NT2/D1 (cell line): ENCODE results near the gene RTF1.
A peak's percentile ranks its signal among the peaks of the same experiment; 100 is the strongest.
"Not testable (repeated sequence)": the region's sequence is repeated elsewhere in the genome, so short reads cannot be mapped to it uniquely, and the experiment has no call there.

Experiments used
- DNase-seq: peaks from one replicate; pipeline ENCODE4 v3.0.0-alpha.2; 2011; ENCODE audit warnings: low read depth, low spot score
- H3K27me3 ChIP-seq: 2 replicates; pipeline ENCODE4 v1.6.0; 2011; ENCODE audit warnings: mild to moderate bottlenecking; ENCODE audit not compliant: insufficient read length, insufficient read depth
- H3K36me3 ChIP-seq: 2 replicates; pipeline ENCODE4 v1.6.1; 2011; ENCODE audit warnings: mild to moderate bottlenecking, low read length, mixed read lengths; ENCODE audit not compliant: insufficient read depth, insufficient read length
- H3K4me1 ChIP-seq: 2 replicates; pipeline ENCODE4 v1.5.1; 2011; ENCODE audit not compliant: insufficient read depth, insufficient read length
- H3K4me3 ChIP-seq: 2 replicates; pipeline ENCODE4 v1.5.1; 2011; ENCODE audit warnings: low read depth; ENCODE audit not compliant: insufficient read length
- H3K9ac ChIP-seq: 2 replicates; pipeline ENCODE4 v1.6.0; 2011; ENCODE audit warnings: low read depth; ENCODE audit not compliant: insufficient read length
- H3K9me3 ChIP-seq: 2 replicates; pipeline ENCODE4 v1.5.1; 2011; ENCODE audit warnings: mild to moderate bottlenecking, low read length; ENCODE audit not compliant: insufficient read depth
- SUZ12 ChIP-seq: IDR thresholded peaks from 2 replicates; pipeline ENCODE4 v1.6.1; 2011; ENCODE audit not compliant: insufficient read length, insufficient read depth; ENCODE audit errors: extremely low read depth
- YY1 ChIP-seq: IDR thresholded peaks from 2 replicates; pipeline ENCODE4 v1.6.1; 2011; ENCODE audit not compliant: insufficient read length, insufficient read depth
- ZNF274 ChIP-seq: IDR thresholded peaks from 2 replicates; pipeline ENCODE4 v1.6.1; 2011; ENCODE audit warnings: mild to moderate bottlenecking, low read depth, low read length

Gene RTF1

GRCh38 chr15:41437448-41437847, 20.6 kb downstream of the RTF1 start:
- H3K4me3 ChIP-seq = no peak overlapping the region
- no peaks in the 10 kb centered on the region for H3K4me1 ChIP-seq
- no peak for DNase-seq
- peaks cover 26% of the 10 kb centered on the region for H3K36me3 ChIP-seq
- TF ChIP-seq ZNF274 = no peak
- no peak for TF ChIP-seq SUZ12
- TF ChIP-seq YY1 = no peak
- no peak overlapping the region for H3K9ac ChIP-seq
- no peaks in the 10 kb centered on the region for H3K9me3 ChIP-seq
- H3K27me3 ChIP-seq = no peaks in the 10 kb centered on the region

DNA sequence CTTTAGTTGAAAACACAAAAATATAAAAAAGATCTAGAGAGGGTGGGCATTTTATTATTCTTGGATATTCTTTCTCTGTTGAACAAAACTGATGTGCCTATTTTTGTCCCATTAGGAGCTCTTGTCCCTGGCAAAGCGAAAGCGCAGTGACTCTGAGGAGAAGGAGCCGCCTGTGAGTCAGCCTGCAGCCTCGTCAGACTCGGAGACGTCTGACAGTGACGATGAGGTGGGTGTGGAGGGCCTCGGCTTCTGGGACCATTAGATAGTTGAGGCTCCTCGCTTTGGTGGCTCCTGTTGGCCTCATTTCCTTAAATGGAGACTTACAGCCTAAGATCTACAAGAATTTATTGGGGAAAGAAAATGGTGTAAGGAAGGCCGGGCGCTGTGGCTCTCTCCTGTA, 21.3 kb downstream of the RTF1 start:
- no peak for DNase-seq
- no peak for TF ChIP-seq SUZ12
- TF ChIP-seq YY1 = no peak
- TF ChIP-seq ZNF274 = no peak
- no peaks in the 10 kb centered on the region for H3K9me3 ChIP-seq
- H3K4me3 ChIP-seq = no peak overlapping the region
- H3K4me1 ChIP-seq = no peaks in the 10 kb centered on the region
- H3K36me3 ChIP-seq = peaks cover 29% of the 10 kb centered on the region
- H3K27me3 ChIP-seq = no peaks in the 10 kb centered on the region
- no peak overlapping the region for H3K9ac ChIP-seq

DNA sequence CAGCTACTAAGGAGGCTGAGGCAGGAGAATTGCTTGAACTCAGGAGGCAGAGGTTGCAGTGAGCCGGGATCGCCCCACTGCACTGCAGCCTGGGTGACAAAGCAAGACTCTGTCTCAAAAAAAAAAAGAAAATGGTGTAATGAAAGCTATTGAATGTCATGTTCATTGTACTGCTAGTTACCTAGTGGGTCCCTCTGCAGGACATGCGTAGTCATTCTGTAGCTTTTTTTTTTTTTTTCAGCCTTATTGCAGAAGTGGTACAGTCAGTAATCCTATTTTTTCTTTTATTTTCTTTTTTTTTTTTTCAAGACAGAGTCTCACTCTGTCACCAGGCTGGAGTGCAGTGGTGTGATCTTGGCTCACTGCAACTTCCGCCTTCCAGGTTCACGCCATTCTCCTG, 21.9 kb downstream of the RTF1 start:
- H3K9ac ChIP-seq, H3K4me3 ChIP-seq, H3K9me3 ChIP-seq, H3K27me3 ChIP-seq, H3K4me1 ChIP-seq, DNase-seq: not testable (repeated sequence)
- H3K36me3 ChIP-seq = peaks cover 28% of the 10 kb centered on the region

DNA sequence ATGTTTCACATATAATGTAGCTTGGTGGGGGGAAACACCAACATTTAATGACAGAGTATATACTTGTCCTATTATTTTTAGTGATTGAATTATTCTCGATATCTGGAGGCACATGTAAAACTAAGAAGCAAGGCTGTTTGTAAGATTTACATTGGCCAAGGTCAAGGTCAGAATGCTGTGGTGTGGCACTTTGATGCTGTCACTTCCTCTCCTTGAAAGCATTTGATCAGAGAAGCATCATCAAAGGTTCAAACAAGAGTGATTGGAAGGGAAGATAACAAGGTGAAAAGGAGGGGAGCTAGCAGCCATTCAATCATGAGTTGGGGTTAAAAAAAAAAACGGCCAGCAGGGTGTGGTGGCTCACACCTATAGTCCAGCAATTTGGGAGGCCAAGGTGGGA, 26.4 kb downstream of the RTF1 start:
- no peaks in the 10 kb centered on the region for H3K4me1 ChIP-seq
- no peaks in the 10 kb centered on the region for H3K9me3 ChIP-seq
- H3K4me3 ChIP-seq = no peak overlapping the region
- H3K9ac ChIP-seq = no peak overlapping the region
- no peak for DNase-seq
- H3K36me3 ChIP-seq = peaks cover 30% of the 10 kb centered on the region
- TF ChIP-seq YY1 = no peak
- no peak for TF ChIP-seq SUZ12
- no peaks in the 10 kb centered on the region for H3K27me3 ChIP-seq

DNA sequence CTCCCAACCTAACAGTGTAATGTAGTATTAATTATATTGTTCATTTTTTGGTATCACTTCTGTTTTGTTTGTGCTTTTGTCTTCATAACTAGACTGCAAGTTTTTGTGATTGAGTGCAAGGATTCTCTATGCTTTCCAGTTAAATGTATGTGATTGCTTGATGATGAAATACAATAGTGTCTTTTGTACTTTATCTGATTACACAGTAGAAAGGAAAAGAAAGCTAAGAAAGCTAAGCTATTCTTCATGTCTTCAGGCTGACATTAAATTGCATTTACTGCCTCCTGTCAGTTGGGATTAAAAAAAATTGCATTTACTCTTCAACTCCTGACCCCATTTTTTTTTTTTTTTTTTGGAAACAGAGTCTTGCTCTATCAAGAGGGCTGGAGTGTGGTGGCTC, 28.5 kb downstream of the RTF1 start:
- TF ChIP-seq ZNF274 = no peak
- no peak for TF ChIP-seq SUZ12
- no peak for TF ChIP-seq YY1
- Histone ChIP-seq H3K9ac (no peak overlapping the region), H3K36me3 (peaks cover 26% of the 10 kb centered on the region)

DNA sequence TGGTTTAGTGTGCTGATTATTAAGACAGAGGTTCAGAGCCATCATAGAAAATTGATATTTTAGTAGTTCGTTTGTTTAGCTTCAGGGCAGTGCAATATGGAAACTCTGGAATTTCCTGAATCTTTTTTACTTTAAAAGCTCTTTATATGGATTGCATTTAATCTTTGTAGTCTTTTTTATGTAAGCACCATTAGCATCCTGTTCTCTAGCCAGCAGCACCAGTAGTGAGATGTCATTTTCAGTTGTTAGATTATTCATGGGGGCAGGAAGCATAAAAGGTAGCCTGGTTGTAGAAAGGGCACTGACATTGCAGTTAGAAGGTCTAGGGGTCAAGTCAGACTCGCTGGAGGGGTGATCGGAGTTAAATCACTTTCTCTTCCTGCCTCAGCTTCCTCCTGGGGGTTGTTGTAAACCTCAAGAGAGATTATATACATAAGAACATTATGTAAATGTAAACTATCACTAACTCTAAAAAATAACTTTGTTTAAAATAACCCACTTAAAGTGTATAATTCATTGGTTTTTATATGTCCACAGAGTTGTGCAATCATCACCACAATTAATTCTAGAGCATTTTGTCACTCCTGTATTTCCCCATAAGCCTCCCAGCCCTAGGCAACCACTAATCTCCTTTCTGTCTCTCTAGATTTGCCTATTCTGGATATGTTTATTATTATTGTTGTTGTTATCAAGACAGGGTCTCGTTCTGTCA, 45.3 kb downstream of the RTF1 start:
- Histone ChIP-seq H3K4me3 (no peak overlapping the region), H3K9ac (no peak overlapping the region), H3K9me3 (no peaks in the 10 kb centered on the region), H3K27me3 (no peaks in the 10 kb centered on the region), H3K36me3 (peaks cover 35% of the 10 kb centered on the region), H3K4me1 (no peaks in the 10 kb centered on the region)
- no peak for TF ChIP-seq ZNF274
- no peak for TF ChIP-seq YY1
- no peak for TF ChIP-seq SUZ12
- DNase-seq = no peak

More for the DNA sequence above, 28.5 kb downstream of the RTF1 start:
- H3K9me3 ChIP-seq = no peaks in the 10 kb centered on the region
- no peak for DNase-seq
- no peak overlapping the region for H3K4me3 ChIP-seq
- H3K4me1 ChIP-seq = no peaks in the 10 kb centered on the region
- H3K27me3 ChIP-seq = no peaks in the 10 kb centered on the region

- H3K4me1 ChIP-seq = no peaks in the 10 kb centered on the region
- DNase-seq = peak; percentile 2
- H3K36me3 ChIP-seq = peaks cover 42% of the 10 kb centered on the region
- no peaks in the 10 kb centered on the region for H3K9me3 ChIP-seq
- no peak overlapping the region for H3K4me3 ChIP-seq
- no peaks in the 10 kb centered on the region for H3K27me3 ChIP-seq
- TF ChIP-seq YY1 (no peak), SUZ12 (no peak), ZNF274 (no peak)
- no peak overlapping the region for H3K9ac ChIP-seq
Observed at GRCh38 chr15:41464889-41465580, 48.1 kb downstream of the RTF1 start.
